NK-92 treated with Interleukin-12 subunit alpha and Interleukin-12 subunit beta, amount 100 ng/mL, for 24 hours (cell line): ENCODE results near the gene RBMY1E.
"Not testable (repeated sequence)": the region's sequence is repeated elsewhere in the genome, so short reads cannot be mapped to it uniquely, and the experiment has no call there.

Experiments
- DNase-seq: peaks from one replicate; lab custom pipeline; 2025; lab: John Stamatoyannopoulos, UW

Gene RBMY1E

GRCh38 chrY:21917932-21918331, at the start of gene RBMY1E:
RBMY1E (minus strand) TSS chrY:21918032; CDS start chrY:21916054, 1,978 bp downstream.
- DNase-seq: not testable (repeated sequence)

GRCh38 chrY:21894426-21894825, 23.4 kb downstream of the RBMY1E start, which contains the start of gene RBMY1D:
RBMY1D (minus strand) TSS chrY:21894526; CDS start chrY:21892513, 2,013 bp downstream.
- DNase-seq: not testable (repeated sequence)

- not testable (repeated sequence) for DNase-seq
These were observed 48.3 kb downstream of the RBMY1E start for GRCh38 chrY:21869407-21870076.
